RWPE1 (cell line): ENCODE results near the gene B2M.
"Not testable (repeated sequence)": the region's sequence is repeated elsewhere in the genome, so short reads cannot be mapped to it uniquely, and the experiment has no call there.

Experiments used
- CTCF ChIA-PET: fragments of 350-600 bp; sonication (Branson Sonifier 250); formaldehyde crosslinking; extraction: SDS; loops from one replicate; lab custom pipeline; 2021; lab: Yijun Ruan, JAX
- POLR2A ChIA-PET: fragments of 400-600 bp; formaldehyde crosslinking; extraction: SDS; loops from one replicate; lab custom pipeline; 2020; ENCODE audit warnings: antibody characterized with exemption; ENCODE audit not compliant: low non-redundant PET; lab: Yijun Ruan, JAX
- DNase-seq: peaks from one replicate; pipeline ENCODE4 v3.0.0; 2012; ENCODE audit warnings: low spot score
- H3K27ac ChIP-seq: fragments of 450-650 bp; 2 replicates; pipeline ENCODE4 v1.5.1; 2017
- CTCF ChIP-seq: fragments of 450-650 bp; conservative IDR thresholded peaks from 2 replicates; pipeline ENCODE4 v1.5.1; 2017; ENCODE audit warnings: low read depth, mild to moderate bottlenecking

B2M gene

GRCh38 chr15:44716983-44717602 lies 5.8 kb downstream of the B2M start:
- H3K27ac ChIP-seq, result no peak overlapping the region
- TF ChIP-seq CTCF, result no peak
- DNase-seq, result no peak
- ChIA-PET POLR2A (interaction anchor here (0.6 kb wide), 1 partner anchor 125 kb away, joined by 3 read pairs; no protein-coding TSS in a partner anchor), CTCF (no interaction called here)

- POLR2A ChIA-PET, result no interaction called here
- no peak overlapping the region for H3K27ac ChIP-seq
- no peak for TF ChIP-seq CTCF
- no peak for DNase-seq
- CTCF ChIA-PET, result no interaction called here
Observed at GRCh38 chr15:44718180-44718926, 7.0 kb downstream of the B2M start.

GRCh38 chr15:44718927-44719292 lies 7.6 kb downstream of the B2M start:
- CTCF ChIA-PET, result no interaction called here
- POLR2A ChIA-PET, result no interaction called here
- TF ChIP-seq CTCF, result no peak
- H3K27ac ChIP-seq, result no peak overlapping the region
- DNase-seq, result no peak

- no peak for DNase-seq
- POLR2A ChIA-PET, result no interaction called here
- H3K27ac ChIP-seq, result peak overlapping the region; percentile 36
- CTCF ChIA-PET, result interaction anchor here (0.6 kb wide), 1 partner anchor 199 kb away, joined by 3 read pairs; no protein-coding TSS in a partner anchor
- no peak for TF ChIP-seq CTCF
Observed at GRCh38 chr15:44719293-44719999, 8.1 kb downstream of the B2M start.

GRCh38 chr15:44720000-44720435 lies 8.7 kb downstream of the B2M start:
- CTCF ChIA-PET, DNase-seq, POLR2A ChIA-PET: not testable (repeated sequence)
- H3K27ac ChIP-seq, result peak overlapping the region; percentile 36

- CTCF ChIA-PET, result no interaction called here
- no peak for DNase-seq
- TF ChIP-seq CTCF, result no peak
- POLR2A ChIA-PET, result no interaction called here
- peak overlapping the region; percentile 36; the same call in 1 of the 2 replicates for H3K27ac ChIP-seq
Observed at GRCh38 chr15:44720460-44721176, 9.3 kb downstream of the B2M start.
